ENCODE data around the gene ITPKA.

DNA sequence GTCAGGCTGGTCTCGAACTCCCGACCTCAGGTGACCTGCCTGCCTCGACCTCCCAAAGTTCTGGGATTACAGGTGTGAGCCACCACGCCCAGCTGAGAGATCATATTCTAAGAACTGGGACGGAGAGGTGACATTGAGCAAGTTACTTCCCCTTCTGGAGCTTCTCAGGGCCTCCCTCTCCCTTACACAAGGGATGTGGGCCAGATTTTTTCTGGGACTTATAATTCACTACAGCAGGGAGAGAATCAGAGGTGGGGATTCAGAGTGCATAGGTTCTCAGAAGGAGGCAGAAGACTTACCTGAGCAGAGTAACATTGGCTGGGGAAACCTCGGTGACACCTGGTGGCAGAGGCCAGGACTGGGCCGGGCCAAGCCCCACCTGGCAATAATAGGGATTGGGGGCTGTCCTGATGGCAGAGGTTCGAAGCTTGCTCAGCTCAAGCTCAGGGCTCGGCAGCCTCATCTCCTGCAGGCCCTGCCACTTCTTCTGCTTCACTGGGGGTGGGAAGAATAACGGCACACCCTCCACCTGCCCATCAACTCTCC, 13.2 kb downstream of the ITPKA start:
- TF ChIP-seq, protein P1, sequence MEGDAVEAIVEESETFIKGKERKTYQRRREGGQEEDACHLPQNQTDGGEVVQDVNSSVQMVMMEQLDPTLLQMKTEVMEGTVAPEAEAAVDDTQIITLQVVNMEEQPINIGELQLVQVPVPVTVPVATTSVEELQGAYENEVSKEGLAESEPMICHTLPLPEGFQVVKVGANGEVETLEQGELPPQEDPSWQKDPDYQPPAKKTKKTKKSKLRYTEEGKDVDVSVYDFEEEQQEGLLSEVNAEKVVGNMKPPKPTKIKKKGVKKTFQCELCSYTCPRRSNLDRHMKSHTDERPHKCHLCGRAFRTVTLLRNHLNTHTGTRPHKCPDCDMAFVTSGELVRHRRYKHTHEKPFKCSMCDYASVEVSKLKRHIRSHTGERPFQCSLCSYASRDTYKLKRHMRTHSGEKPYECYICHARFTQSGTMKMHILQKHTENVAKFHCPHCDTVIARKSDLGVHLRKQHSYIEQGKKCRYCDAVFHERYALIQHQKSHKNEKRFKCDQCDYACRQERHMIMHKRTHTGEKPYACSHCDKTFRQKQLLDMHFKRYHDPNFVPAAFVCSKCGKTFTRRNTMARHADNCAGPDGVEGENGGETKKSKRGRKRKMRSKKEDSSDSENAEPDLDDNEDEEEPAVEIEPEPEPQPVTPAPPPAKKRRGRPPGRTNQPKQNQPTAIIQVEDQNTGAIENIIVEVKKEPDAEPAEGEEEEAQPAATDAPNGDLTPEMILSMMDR (IDR thresholded peaks at IDR 0.05) = no peak
- no peak for TF ChIP-seq POLR2A (IDR thresholded peaks at IDR 0.05)
